ENCODE measurements around the gene INO80E.
"Not testable (repeated sequence)": the region's sequence is repeated elsewhere in the genome, so short reads cannot be mapped to it uniquely, and the experiment has no call there.

INO80E gene

DNA sequence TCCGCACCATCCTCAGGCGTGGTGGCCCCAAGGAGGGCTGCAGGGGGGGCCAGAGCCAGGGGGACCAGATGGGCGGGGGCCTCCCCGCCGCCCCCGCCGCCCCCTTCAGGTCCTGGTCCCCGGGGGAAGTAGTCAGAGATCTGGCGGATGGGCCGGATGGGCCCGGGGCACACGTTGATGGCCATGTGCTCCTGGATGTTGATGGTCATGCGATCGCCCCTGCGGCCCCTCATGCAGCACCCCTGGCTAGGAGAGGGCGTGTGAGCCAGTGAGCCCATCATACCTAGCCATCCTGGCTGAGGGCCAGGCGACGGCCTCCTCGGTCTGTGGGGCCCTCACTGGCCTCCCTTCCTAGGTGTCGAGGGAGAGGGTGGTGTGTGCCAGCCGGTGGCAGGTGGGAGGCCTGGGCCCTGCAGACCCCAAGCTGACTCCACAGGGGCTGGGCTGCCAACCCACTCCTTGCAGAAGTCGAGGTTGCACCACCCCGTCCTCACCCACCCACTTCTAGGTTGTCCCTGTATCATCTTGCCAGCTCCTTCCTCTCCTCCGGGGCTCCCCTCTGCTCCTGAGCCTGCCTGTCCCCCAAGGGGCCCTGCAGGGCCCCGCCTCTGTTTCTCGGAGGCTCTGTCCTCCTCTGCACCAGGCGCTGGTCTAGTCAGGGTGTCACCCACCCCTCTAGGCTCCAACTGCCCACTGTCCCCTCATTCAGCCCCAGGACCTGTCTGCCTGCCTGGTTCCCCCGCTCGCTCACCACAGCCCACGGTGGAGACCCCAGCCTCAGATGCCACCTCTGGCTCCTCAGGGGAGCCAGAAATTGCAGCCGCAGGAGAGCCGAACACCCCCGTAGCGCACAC is 14.2 kb downstream of the INO80E start:
- no peak for DNase-seq (ENCODE audit: low read depth)

DNA sequence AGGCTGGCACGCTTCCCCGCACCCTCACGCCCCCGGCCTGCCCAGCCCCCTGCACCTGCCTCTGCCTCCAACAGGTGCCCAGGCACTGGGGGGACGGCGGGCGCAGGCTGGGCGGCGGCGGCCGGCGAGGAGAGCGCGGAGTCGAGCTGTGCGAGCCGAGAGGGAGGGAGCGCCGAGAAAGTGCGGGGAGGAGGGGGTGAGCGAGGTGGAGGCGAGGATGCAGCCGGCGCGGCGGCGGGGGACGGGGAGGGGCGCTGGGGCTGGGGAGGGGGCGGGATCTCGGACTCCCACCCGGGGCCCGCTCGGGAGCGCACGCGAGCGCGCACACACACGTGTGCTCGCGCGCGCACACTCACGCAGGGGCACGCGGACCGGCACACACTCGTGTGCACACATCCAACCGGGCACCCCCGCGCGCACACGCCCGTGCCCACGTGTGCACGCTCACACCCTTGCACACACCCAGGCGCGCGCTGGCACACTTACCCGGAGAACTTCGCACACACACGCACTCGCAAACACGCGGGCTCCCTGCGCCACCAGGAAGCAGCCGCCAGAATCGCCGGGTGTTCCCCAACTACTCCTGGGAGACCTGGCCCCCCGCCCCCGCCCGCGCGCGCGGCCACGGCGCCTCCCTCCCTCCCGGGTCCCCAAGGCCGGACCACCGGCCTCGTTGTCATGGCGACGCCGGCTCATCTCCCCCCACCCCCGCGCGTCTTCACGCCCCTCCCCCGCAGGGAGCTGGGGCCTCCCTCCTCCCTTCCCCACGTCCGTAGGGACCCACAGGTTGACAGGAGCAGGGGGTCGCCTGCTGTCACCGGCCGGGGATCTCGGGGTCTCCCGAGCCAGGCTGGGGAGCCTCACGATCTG is 15.0 kb downstream of the INO80E start, which contains the start of gene DOC2A:
DOC2A (minus strand) TSS at position 184 of the 870 bp plus-strand sequence. CDS start 805 bp downstream, outside the sequence.
- no peak for DNase-seq (ENCODE audit: low read depth)

DNA sequence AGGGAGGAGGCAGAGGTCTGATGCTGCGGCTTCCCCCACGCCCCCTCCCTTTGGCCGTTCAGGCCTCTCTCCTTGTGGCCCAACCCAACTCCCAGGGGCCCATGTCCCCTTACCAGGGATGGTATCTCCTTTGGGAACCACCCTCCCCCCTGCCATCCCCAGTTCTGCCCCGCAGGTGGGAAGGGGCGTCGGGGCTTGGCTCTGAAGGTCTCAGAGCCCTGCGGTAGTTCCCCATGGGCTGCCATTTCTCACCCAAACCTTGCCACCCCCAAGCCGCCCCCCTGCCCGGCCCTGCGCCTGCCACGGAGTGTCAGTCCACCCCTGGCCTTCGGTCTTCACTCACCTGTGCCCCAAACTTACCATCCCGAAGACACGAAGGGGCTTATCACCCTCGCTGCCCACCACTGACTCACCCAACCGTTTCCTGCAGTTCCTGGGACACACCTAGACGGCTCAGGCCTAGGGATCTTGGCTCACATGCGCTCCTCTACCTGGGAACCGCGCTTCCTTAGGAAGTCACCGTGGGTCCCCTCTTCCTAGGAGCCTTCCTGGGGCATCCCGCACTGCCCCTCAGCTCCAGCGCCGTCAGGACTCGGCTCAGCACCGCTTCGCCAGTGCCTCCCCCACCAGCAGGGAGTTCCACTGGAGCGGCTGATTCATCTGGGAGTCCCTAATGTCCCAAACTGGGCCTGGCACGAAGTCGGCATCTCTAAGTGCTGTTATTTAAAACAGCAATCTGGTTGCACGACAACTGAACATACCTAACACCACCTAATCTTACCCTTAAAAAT is 15.9 kb downstream of the INO80E start:
- DNase-seq (ENCODE audit: low read depth), result no peak

GRCh38 chr16:30012598-30012997 is 16.6 kb downstream of the INO80E start:
- not testable (repeated sequence) for DNase-seq (ENCODE audit: low read depth)

DNA sequence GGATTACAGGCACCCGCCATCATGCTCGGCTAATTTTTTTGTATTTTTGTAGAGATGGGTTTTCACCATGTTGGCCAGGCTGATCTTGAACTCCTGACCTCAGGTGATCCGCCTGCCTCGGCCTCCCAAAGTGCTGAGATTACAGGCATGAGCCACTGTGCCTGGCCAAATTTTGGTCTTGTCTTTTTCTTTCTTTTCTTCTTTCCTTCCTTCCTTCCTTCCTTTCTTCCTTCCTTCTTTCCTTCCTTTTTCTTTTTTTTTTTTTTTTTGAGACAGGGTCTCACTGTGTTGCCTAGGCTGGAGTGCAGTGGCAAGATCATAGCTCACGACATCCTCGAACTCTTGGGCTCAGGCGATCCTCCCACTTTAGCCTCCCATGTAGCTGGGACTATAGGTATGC is 19.4 kb downstream of the INO80E start:
- not testable (repeated sequence) for DNase-seq (ENCODE audit: low read depth)

DNA sequence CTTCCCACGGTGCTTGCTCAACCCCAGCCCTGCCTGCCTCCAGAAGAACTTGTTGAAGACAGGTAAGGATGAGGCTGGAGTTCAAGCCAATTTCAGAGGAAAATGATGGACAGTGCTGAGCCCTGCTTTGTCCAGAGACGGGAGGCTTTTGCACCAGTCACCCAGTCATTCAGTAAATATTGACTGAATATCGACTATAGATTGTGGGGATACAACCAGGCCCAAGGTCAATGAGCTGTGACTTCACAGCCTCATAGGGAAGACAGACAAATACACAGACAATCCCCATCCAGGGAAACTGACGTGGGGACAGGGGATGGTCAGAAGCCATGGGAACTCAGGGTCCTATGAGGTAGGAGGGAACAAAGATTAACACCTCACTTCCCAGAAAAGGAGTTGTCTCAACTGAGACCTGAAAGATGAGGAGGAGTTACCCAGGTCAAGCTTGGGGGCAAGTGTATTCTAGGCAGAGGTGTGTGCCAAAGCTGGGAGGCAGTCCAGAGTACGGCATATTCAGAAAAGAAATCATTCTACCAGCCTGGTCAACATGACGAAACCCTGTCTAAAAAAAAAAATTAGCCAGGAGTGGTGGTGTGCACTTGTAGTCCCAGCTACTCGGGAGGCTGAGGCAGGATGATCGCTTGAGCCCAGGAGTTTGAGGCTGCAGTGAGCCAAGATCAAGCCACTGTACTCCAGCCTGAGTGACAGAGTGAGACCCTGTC is 20.7 kb downstream of the INO80E start:
- no peak for DNase-seq (ENCODE audit: low read depth)

DNA sequence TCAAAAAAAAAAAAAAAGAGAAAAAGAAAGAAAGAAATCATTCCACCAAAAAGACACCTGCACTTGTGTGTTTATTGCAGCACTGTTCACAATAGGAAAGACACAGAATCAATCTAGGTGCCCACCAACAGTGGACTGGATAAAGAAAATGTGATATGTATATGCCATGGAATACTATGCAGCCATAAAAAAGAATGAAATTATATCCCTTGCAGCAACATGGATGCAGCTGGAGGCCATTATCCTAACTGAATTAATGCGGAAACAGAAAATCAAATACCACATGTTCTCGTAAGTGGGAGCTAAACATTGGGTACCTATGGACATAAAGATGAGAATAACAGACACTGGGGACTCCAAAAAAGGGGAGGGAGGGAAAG is 21.2 kb downstream of the INO80E start:
- no peak for DNase-seq (ENCODE audit: low read depth)

- not testable (repeated sequence) for DNase-seq (ENCODE audit: low read depth)
These were observed 21.9 kb downstream of the INO80E start for GRCh38 chr16:30017937-30018336.

DNA sequence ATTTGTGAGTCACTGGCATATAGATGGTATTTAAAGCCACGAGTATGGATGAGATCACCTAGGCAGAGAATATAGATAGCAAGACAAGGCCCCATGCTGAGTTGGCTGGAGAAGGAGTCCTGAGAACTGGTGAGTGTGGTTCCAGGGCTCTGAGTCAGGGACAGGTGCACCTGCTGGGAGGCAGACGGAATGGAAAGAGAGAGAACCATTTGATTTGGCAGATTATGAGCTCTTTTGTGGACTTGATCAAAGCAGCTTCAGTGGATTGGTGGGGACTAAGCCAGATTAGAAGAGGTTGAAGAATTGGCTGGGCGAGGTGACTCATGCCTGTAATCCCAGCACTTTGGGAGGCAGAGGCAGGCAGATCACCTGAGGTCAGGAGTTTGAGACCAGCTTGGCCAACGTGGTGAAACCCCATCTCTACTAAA is 22.7 kb downstream of the INO80E start:
- no peak for DNase-seq (ENCODE audit: low read depth)

GRCh38 chr16:30022887-30023286 is 26.8 kb downstream of the INO80E start, which contains the start of gene C16orf92:
C16orf92 (plus strand) TSS chr16:30023198; CDS start chr16:30023341, 143 bp downstream.
- DNase-seq (ENCODE audit: low read depth), result no peak

- no peak for DNase-seq (ENCODE audit: low read depth)
These were observed 27.5 kb downstream of the INO80E start for GRCh38 chr16:30023586-30023985.

DNA sequence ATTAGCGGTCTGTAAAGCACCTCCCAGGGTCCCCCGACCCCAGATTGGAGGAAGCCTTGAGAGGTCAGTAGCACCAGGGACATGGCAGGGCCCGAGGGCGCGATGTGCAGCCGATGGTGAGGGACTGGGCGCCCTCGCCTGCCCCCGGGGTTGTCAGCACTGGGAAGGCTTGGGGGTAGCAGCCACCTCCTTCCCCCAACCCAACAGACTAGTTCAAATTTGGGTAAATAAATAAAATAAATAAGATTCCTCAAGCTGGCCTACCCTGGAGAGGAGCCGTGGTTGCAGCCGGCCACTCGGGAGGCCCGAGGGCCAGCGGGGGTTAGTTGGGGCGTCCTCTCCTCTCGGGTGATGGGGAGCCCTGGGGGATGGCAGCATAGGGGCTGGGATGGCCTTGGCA is 28.4 kb downstream of the INO80E start:
- no peak for DNase-seq (ENCODE audit: low read depth)

GRCh38 chr16:30025156-30025555 is 29.1 kb downstream of the INO80E start:
- DNase-seq (ENCODE audit: low read depth), result no peak

- DNase-seq (ENCODE audit: low read depth), result no peak
These were observed 29.5 kb downstream of the INO80E start for GRCh38 chr16:30025574-30025973.

- no peak for DNase-seq (ENCODE audit: low read depth)
These were observed 30.4 kb downstream of the INO80E start for GRCh38 chr16:30026449-30026848.

- DNase-seq (ENCODE audit: low read depth), result no peak
These were observed 31.8 kb downstream of the INO80E start for GRCh38 chr16:30027588-30028437.

DNA sequence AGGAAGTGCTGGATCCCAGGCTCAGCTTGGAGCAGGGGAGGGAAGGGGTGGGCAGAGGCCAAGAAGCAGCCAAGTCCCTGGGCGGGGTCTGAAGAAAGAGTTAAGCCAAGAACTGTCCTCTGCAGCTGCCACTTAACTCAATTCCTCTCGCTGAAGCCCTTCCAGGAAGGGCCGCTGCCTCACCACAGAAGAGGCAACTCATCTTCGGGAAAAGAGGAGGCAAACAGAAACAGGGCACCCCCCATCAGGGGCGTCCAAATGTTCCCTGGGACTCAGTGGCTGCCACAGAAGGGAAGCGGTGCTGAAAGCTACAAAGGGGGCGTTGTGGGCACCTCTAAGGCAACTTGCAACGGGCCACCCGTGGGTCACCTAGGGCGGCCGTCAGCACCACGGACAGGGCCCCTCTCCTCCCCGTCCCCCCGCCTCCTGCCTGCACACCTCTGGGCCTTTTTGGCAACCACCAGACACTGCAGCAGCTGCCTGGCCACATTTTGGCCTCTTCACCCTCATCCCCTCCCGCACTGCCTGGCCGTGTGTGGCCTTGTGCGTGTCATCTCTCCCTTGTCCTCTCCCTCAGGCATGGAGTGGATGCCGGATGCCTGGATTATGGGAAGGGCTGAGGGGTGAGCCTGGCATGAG is 32.5 kb downstream of the INO80E start:
- no peak for DNase-seq (ENCODE audit: low read depth)

- DNase-seq (ENCODE audit: low read depth), result no peak
These were observed 34.1 kb downstream of the INO80E start for GRCh38 chr16:30030011-30030685.

DNA sequence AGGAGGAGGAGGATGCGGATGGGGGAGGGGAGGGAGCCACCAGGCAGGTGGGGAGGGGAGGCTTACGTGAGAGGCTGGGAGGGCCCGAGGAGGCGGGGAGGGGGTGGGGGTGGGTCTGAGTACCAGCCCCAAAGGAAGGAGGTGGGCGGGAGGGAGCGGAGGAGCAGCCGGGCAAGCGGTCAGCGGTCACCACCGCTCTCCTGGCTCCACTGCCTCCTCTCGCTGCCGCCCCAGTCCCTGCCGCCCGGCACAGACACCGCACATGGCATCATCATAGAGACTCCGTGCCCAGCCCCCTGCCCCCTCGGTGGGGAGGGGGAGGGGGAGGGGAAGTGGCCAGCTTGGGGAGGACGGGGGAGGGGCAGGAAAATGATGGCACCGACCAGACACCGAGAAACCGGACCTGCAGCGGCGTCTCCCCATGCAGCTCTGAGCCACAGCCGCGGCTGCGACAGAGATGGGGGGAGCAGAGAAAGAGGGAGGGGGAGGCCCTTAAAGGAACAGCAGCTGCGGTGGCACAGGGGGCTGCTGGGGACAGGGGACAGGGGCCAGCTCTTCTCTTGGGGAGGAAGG is 34.9 kb downstream of the INO80E start, which contains the start of gene TLCD3B:
TLCD3B (minus strand) TSS at position 431 of the 573 bp plus-strand sequence. CDS start 744 bp downstream, outside the sequence.
- DNase-seq (ENCODE audit: low read depth), result no peak
